Esophagus squamous epithelium (tissue), 5 donors: ENCODE results near the gene SLF2. TPM values are rescaled to one million over a fixed set of nuclear protein-coding genes. Genes with fewer than 3 reads are reported as not detected.

Source experiments
- DNase-seq: peaks from one replicate; lab custom pipeline; 2025; lab: John Stamatoyannopoulos, UW
- H3K27ac ChIP-seq, 4 donors: fragments of 200-600 bp; sonication (generic); one replicate each; pipeline ENCODE4 v1.5.1; 2016 to 2019; ENCODE audit warnings: mild to moderate bottlenecking in 1 of 4
- H3K27me3 ChIP-seq, 4 donors: fragments of 200-600 bp; sonication (generic); 1 replicate in 3 of 4; 2 replicates in 1 of 4; pipeline versions ENCODE4 v1.5.1 to v1.6.0; 2017 to 2021; ENCODE audit warnings: antibody characterized with exemption in 1 of 4
- H3K36me3 ChIP-seq, 3 donors: fragments of 200-600 bp; sonication (generic); one replicate each; pipeline ENCODE4 v1.5.1; 2016 to 2019
- H3K4me1 ChIP-seq, 3 donors: fragments of 200-600 bp; sonication (generic); one replicate each; pipeline ENCODE4 v1.5.1; 2017 to 2019
- H3K4me3 ChIP-seq, 4 donors: fragments of 200-600 bp; sonication (generic); 1 replicate in 3 of 4; 2 replicates in 1 of 4; pipeline ENCODE4 v1.5.1; 2016 to 2019; ENCODE audit warnings: mild to moderate bottlenecking in 2 of 4, moderate library complexity in 1 of 4
- H3K9me3 ChIP-seq, 3 donors: fragments of 200-600 bp; sonication (generic); one replicate each; pipeline ENCODE4 v1.5.1; 2016 to 2019
- CTCF ChIP-seq, 6 experiments: fragments of 450-650 bp in 4 of 6; fragments of 200-600 bp in 2 of 6; sonication (generic) in 2 of 6; IDR thresholded peaks; one replicate each; pipeline ENCODE4 v1.5.1; 2016 to 2019; ENCODE audit warnings: antibody characterized with exemption in 6 of 6, mild to moderate bottlenecking in 4 of 6, moderate library complexity in 4 of 6
- POLR2A ChIP-seq, 4 donors: fragments of 450-650 bp; IDR thresholded peaks; one replicate each; pipeline ENCODE4 v1.6.1; 2017; ENCODE audit warnings: antibody characterized with exemption in 4 of 4, mild to moderate bottlenecking in 4 of 4, moderate library complexity in 3 of 4
- WGBS, 2 donors: methylation state at CpG; one replicate each; pipeline ENCODE4 v1.1.5; 2018; 5-methylcytosine and 5-hydroxymethylcytosine counted together
- intact Hi-C: fragments of 100-400 bp; cut with DNase I; formaldehyde crosslinking; loops from one replicate; pipeline ENCODE4 v1.15.0; 2022
- total RNA-seq, 4 donors: library from RNA; depleted of rRNA; stranded (reverse); fragments of >200 nt; gene quantifications; one replicate each; pipeline ENCODE4 v1.1.0, GENCODE V29; 2016
- donor health status: DM: yes; HTN: yes; CAD: no.

SLF2 gene
- total RNA-seq, 4 donors from 2014 or later = 12.1 to 24.8 (median 13.5) TPM

GRCh38 chr10:100897976-100898375 lies 14.8 kb upstream of the SLF2 start:
- H3K36me3 ChIP-seq = no peaks in the 10 kb centered on the region
- TF ChIP-seq CTCF (IDR thresholded peaks at IDR 0.05) = no peak
- no peak for TF ChIP-seq POLR2A (IDR thresholded peaks at IDR 0.05)
- H3K27me3 ChIP-seq = peaks cover 0 to 50% (median 3%) of the 10 kb centered on the region in 4 donors
- H3K27ac ChIP-seq = no peak overlapping the region
- WGBS, 2 donors = 38 to 82% methylated on average over 1 of the region's 1 CpG
- intact Hi-C loops = no loop called here
- H3K4me1 ChIP-seq = no peaks in the 10 kb centered on the region
- DNase-seq = no peak
- no peaks in the 10 kb centered on the region for H3K9me3 ChIP-seq
- no peak overlapping the region for H3K4me3 ChIP-seq

GRCh38 chr10:100899171-100899570 lies 13.6 kb upstream of the SLF2 start:
- H3K9me3 ChIP-seq = no peaks in the 10 kb centered on the region
- H3K27me3 ChIP-seq = peaks cover 0 to 47% (median 3%) of the 10 kb centered on the region in 4 donors
- DNase-seq = no peak
- H3K27ac ChIP-seq = no peak overlapping the region
- TF ChIP-seq CTCF (IDR thresholded peaks at IDR 0.05) = no peak
- TF ChIP-seq POLR2A (IDR thresholded peaks at IDR 0.05) = no peak
- intact Hi-C loops = no loop called here
- H3K4me3 ChIP-seq = no peak overlapping the region
- no peaks in the 10 kb centered on the region for H3K4me1 ChIP-seq
- 90 to 100% methylated on average over 2 to 4 of the region's 4 CpGs for WGBS, 2 donors
- H3K36me3 ChIP-seq = no peaks in the 10 kb centered on the region

GRCh38 chr10:100901051-100901450 lies 11.7 kb upstream of the SLF2 start:
- Histone ChIP-seq H3K4me1 (no peaks in the 10 kb centered on the region), H3K9me3 (no peaks in the 10 kb centered on the region), H3K4me3 (no peak overlapping the region), H3K36me3 (no peaks in the 10 kb centered on the region), H3K27ac (no peak overlapping the region), H3K27me3 (peaks cover 0 to 30% (median 3%) of the 10 kb centered on the region in 4 donors)
- intact Hi-C loops = no loop called here
- no peak for DNase-seq
- WGBS, 2 donors = 45 to 78% methylated on average over 2 to 6 of the region's 6 CpGs
- TF ChIP-seq POLR2A (IDR thresholded peaks at IDR 0.05) (no peak), CTCF (IDR thresholded peaks at IDR 0.05) (no peak)

- no peak overlapping the region for H3K4me3 ChIP-seq
- H3K27ac ChIP-seq = no peak overlapping the region
- no peak for DNase-seq
- H3K36me3 ChIP-seq = no peaks in the 10 kb centered on the region
- peaks cover 0 to 21% (median 3%) of the 10 kb centered on the region in 4 donors for H3K27me3 ChIP-seq
- WGBS, 2 donors = 79 to 92% methylated on average over 7 of the region's 7 CpGs
- TF ChIP-seq CTCF (IDR thresholded peaks at IDR 0.05) (no peak), POLR2A (IDR thresholded peaks at IDR 0.05) (no peak)
- H3K9me3 ChIP-seq = no peaks in the 10 kb centered on the region
- no peaks in the 10 kb centered on the region for H3K4me1 ChIP-seq
- intact Hi-C loops = no loop called here
Observed at GRCh38 chr10:100902622-100903021, 10.1 kb upstream of the SLF2 start.

- DNase-seq = no peak
- 61 to 88% methylated on average over 2 of the region's 2 CpGs for WGBS, 2 donors
- H3K27ac ChIP-seq = no peak overlapping the region
- H3K4me3 ChIP-seq = no peak overlapping the region
- H3K36me3 ChIP-seq = no peaks in the 10 kb centered on the region
- no peaks in the 10 kb centered on the region for H3K9me3 ChIP-seq
- TF ChIP-seq CTCF (IDR thresholded peaks at IDR 0.05) (no peak), POLR2A (IDR thresholded peaks at IDR 0.05) (no peak)
- intact Hi-C loops = no loop called here
- H3K4me1 ChIP-seq = no peaks in the 10 kb centered on the region
- H3K27me3 ChIP-seq = peaks cover 0 to 21% (median 2%) of the 10 kb centered on the region in 4 donors
Observed at GRCh38 chr10:100904917-100905316, 7.8 kb upstream of the SLF2 start.
